NOMO-1 treated with DMSO at 0.1 percent for 48 hours (cell line): ENCODE measurements around the gene TAF11L6.
"Not testable (repeated sequence)": the region's sequence is repeated elsewhere in the genome, so short reads cannot be mapped to it uniquely, and the experiment has no call there.

Source experiments
- DNase-seq: peaks from one replicate; lab custom pipeline; 2025; ENCODE audit not compliant: unreplicated experiment; lab: John Stamatoyannopoulos, UW

The TAF11L6 gene

DNA sequence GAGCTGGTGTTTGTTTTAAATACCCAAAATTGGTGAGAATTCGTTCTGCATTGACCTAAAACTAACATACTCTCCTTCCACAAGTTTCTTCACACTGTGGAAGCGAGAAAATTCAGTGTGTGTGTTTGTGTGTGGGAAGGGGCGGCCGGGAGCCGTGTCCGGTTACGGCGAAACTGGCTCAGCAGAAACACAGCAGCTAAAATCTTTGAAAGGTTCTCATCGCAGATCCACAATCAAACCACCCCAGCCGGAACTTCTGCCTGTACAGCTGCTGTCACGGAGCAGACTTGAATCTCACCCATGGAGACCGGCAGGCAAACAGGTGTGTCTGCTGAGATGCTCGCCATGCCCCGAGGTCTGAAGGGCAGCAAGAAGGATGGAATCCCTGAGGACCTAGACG lies at the start of gene TAF11L6:
TAF11L6 (plus strand) TSS at position 301 of the 400 bp plus-strand sequence.
- not testable (repeated sequence) for DNase-seq

- DNase-seq, result no peak
Measured at GRCh38 chr5:17481378-17481777, 47.1 kb upstream of the TAF11L6 start.

DNA sequence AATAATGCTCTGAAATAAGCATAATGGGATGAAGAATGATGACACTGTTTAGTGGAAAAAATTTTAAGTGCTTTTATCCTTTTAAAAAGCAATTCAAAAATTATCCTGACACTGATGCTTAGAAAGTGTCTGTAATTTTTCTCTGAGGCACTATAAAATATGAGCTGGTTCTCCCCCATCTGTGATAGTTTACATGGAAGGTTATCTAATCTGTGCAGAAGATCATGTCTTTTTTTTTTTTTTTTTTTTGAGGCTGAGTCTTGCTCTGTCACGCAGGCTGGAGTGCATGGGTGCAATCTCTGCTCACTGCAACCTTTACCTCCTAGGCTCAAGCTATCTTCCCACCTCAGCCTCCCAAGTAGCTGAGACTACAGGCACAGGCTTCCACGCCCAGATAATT lies 45.7 kb upstream of the TAF11L6 start:
- no peak for DNase-seq

DNA sequence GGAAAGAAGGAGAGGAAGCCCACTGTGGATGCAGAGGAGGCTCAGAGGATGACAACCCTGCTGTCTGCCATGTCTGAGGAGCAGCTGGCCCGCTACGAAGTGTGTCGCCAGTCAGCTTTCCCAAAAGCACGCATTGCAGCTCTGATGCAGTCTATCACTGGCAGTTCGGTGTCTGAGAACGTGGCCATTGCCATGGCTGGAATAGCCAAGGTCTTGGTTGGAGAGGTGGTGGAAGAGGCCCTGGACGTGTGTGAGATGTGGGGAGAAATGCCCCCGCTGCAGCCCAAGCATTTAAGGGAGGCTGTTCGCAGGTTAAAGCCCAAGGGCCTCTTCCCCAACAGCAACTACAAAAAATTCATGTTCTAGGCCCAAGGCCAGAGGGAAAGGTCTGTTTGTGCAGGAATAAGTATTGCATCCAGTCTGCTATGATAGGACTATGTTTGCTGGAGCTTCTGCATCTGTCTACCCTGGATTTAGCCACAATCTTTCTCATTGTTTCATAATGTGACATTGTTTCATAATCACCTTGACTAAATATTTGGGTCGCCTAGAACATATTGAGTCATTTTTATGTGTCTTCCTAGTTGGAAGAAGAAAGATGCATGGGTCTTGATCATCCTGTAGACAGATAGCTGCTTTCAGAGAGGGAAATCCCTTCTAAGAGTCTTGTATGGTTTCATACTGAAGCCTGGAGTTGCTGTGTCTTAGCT lies 41.9 kb upstream of the TAF11L6 start:
- DNase-seq, result peak; percentile 44

- DNase-seq, result no peak
Measured at GRCh38 chr5:17487174-17487512, 41.3 kb upstream of the TAF11L6 start.

GRCh38 chr5:17491257-17491656 lies 37.2 kb upstream of the TAF11L6 start:
- DNase-seq, result not testable (repeated sequence)

DNA sequence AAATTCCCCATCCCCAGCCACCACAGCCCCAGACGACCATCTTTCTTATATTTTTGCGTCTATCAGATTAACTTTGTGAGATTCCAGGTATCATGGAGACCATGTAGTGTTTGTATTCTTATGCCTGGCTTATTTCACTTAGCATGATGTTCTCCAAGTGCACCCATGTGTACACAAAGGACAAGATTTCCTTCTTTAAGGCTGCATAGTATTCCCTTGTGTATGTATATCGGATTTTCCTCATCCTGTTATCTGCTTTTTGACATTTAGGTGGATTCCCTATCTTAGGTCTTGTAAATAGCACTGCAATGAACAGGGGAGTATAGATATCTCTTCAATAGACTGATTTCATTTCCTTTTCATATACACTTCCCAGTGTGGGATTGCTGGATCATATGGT lies 35.7 kb upstream of the TAF11L6 start:
- DNase-seq, result no peak

- DNase-seq, result no peak
Measured at GRCh38 chr5:17497446-17497845, 31.0 kb upstream of the TAF11L6 start.

DNA sequence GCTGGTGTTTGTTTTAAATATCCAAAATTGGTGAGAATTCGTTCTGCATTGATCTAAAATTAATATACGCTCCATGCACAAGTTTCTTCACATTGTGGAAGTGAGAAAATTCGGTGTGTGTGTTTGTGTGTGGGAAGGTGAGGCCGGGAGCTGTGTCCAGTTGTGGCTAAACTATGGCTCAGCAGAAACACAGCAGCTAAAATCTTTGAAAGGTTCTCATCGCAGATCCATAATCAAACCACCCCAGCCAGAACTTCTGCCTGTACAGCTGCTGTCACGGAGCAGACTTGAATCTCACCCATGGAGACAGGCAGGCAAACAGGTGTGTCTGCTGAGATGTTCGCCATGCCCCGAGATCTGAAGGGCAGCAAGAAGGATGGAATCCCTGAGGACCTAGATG lies 30.5 kb upstream of the TAF11L6 start, which contains the start of gene TAF11L2:
TAF11L2 (plus strand) TSS at position 301 of the 400 bp plus-strand sequence.
- not testable (repeated sequence) for DNase-seq

GRCh38 chr5:17511775-17512325 lies 16.6 kb upstream of the TAF11L6 start:
- DNase-seq, result no peak

GRCh38 chr5:17517526-17517925 lies 10.9 kb upstream of the TAF11L6 start:
- DNase-seq, result not testable (repeated sequence)

DNA sequence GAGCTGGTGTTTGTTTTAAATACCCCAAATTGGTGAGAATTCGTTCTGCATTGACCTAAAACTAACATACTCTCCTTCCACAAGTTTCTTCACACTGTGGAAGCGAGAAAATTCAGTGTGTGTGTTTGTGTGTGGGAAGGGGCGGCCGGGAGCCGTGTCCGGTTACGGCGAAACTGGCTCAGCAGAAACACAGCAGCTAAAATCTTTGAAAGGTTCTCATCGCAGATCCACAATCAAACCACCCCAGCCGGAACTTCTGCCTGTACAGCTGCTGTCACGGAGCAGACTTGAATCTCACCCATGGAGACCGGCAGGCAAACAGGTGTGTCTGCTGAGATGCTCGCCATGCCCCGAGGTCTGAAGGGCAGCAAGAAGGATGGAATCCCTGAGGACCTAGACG lies 10.4 kb upstream of the TAF11L6 start, which contains the start of gene TAF11L3:
TAF11L3 (plus strand) TSS at position 301 of the 400 bp plus-strand sequence.
- DNase-seq, result not testable (repeated sequence)

DNA sequence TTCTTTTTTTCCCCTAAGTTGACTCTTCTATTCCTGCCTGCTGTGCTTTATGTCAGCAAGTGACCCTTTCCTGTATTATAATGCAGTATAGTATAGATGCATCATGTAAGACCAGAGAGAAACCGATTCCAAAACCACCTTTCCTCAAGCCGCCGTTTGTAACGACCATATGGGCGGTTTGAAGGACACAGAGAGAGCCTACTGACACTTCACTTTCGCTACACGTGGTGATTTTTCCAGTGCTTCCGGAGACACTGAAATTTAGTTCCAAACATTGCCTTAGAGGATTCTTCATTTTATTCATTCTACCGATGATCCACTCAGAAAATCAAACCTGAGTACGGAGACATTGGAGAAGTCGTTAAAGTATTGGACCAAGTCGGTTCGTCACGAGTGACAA lies 9.0 kb upstream of the TAF11L6 start:
- not testable (repeated sequence) for DNase-seq

DNA sequence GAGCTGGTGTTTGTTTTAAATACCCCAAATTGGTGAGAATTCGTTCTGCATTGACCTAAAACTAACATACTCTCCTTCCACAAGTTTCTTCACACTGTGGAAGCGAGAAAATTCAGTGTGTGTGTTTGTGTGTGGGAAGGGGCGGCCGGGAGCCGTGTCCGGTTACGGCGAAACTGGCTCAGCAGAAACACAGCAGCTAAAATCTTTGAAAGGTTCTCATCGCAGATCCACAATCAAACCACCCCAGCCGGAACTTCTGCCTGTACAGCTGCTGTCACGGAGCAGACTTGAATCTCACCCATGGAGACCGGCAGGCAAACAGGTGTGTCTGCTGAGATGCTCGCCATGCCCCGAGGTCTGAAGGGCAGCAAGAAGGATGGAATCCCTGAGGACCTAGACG lies 7.0 kb upstream of the TAF11L6 start, which contains the start of gene TAF11L4:
TAF11L4 (plus strand) TSS at position 301 of the 400 bp plus-strand sequence.
- DNase-seq, result not testable (repeated sequence)

GRCh38 chr5:17524935-17525334 lies 3.5 kb upstream of the TAF11L6 start, which contains the start of gene TAF11L5:
Gene TAF11L5 (plus strand): TSS chr5:17525235.
- not testable (repeated sequence) for DNase-seq

DNA sequence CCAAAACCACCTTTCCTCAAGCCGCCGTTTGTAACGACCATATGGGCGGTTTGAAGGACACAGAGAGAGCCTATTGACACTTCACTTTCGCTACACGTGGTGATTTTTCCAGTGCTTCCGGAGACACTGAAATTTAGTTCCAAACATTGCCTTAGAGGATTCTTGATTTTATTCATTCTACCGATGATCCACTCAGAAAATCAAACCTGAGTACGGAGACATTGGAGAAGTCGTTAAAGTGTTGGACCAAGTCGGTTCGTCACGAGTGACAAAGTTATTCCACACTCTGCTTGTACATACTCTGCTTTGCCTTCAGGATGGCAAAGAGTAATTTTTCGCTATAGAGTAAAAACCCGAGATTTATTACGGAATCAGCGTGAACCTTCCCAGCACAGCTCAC lies 2.0 kb upstream of the TAF11L6 start:
- not testable (repeated sequence) for DNase-seq
